Esophagus squamous epithelium (tissue), 5 donors: ENCODE measurements around the gene ZNF280A. TPM values are rescaled to one million over a fixed set of nuclear protein-coding genes. Genes with fewer than 3 reads are reported as not detected.

Experiments used
- DNase-seq: peaks from one replicate; lab custom pipeline; 2025; lab: John Stamatoyannopoulos, UW
- H3K27ac ChIP-seq, 4 donors: fragments of 200-600 bp; sonication (generic); one replicate each; pipeline ENCODE4 v1.5.1; 2016 to 2019; ENCODE audit warnings: mild to moderate bottlenecking in 1 of 4
- H3K27me3 ChIP-seq, 4 donors: fragments of 200-600 bp; sonication (generic); 1 replicate in 3 of 4; 2 replicates in 1 of 4; pipeline versions ENCODE4 v1.5.1 to v1.6.0; 2017 to 2021; ENCODE audit warnings: antibody characterized with exemption in 1 of 4
- H3K36me3 ChIP-seq, 3 donors: fragments of 200-600 bp; sonication (generic); one replicate each; pipeline ENCODE4 v1.5.1; 2016 to 2019
- H3K4me1 ChIP-seq, 3 donors: fragments of 200-600 bp; sonication (generic); one replicate each; pipeline ENCODE4 v1.5.1; 2017 to 2019
- H3K4me3 ChIP-seq, 4 donors: fragments of 200-600 bp; sonication (generic); 1 replicate in 3 of 4; 2 replicates in 1 of 4; pipeline ENCODE4 v1.5.1; 2016 to 2019; ENCODE audit warnings: mild to moderate bottlenecking in 2 of 4, moderate library complexity in 1 of 4
- H3K9me3 ChIP-seq, 3 donors: fragments of 200-600 bp; sonication (generic); one replicate each; pipeline ENCODE4 v1.5.1; 2016 to 2019
- CTCF ChIP-seq, 6 experiments: fragments of 450-650 bp in 4 of 6; fragments of 200-600 bp in 2 of 6; sonication (generic) in 2 of 6; IDR thresholded peaks; one replicate each; pipeline ENCODE4 v1.5.1; 2016 to 2019; ENCODE audit warnings: antibody characterized with exemption in 6 of 6, mild to moderate bottlenecking in 4 of 6, moderate library complexity in 4 of 6
- POLR2A ChIP-seq, 4 donors: fragments of 450-650 bp; IDR thresholded peaks; one replicate each; pipeline ENCODE4 v1.6.1; 2017; ENCODE audit warnings: antibody characterized with exemption in 4 of 4, mild to moderate bottlenecking in 4 of 4, moderate library complexity in 3 of 4
- WGBS, 2 donors: methylation state at CpG; one replicate each; pipeline ENCODE4 v1.1.5; 2018; 5-methylcytosine and 5-hydroxymethylcytosine counted together
- intact Hi-C: fragments of 100-400 bp; cut with DNase I; formaldehyde crosslinking; loops from one replicate; pipeline ENCODE4 v1.15.0; 2022
- total RNA-seq, 4 donors: library from RNA; depleted of rRNA; stranded (reverse); fragments of >200 nt; gene quantifications; one replicate each; pipeline ENCODE4 v1.1.0, GENCODE V29; 2016
- donor health status: DM: yes; HTN: yes; CAD: no.

ZNF280A gene
- total RNA-seq, 4 donors from 2014 or later: not detected

GRCh38 chr22:22558071-22558971 lies 38.3 kb upstream of the ZNF280A start:
- Histone ChIP-seq H3K27me3 (no peaks in the 10 kb centered on the region), H3K9me3 (no peaks in the 10 kb centered on the region), H3K4me1 (no peaks in the 10 kb centered on the region), H3K27ac (no peak overlapping the region), H3K4me3 (no peak overlapping the region), H3K36me3 (no peaks in the 10 kb centered on the region)
- DNase-seq: no peak
- no peak for TF ChIP-seq CTCF (IDR thresholded peaks at IDR 0.05)
- TF ChIP-seq POLR2A (IDR thresholded peaks at IDR 0.05): no peak
- intact Hi-C loops: no loop called here
- WGBS, 2 donors: 82 to 91% methylated on average over 11 to 12 of the region's 25 CpGs

GRCh38 chr22:22556995-22557925 lies 37.2 kb upstream of the ZNF280A start:
- DNase-seq: no peak
- H3K9me3 ChIP-seq: no peaks in the 10 kb centered on the region
- no peak for TF ChIP-seq CTCF (IDR thresholded peaks at IDR 0.05)
- no peaks in the 10 kb centered on the region for H3K4me1 ChIP-seq
- no peaks in the 10 kb centered on the region for H3K27me3 ChIP-seq
- H3K27ac ChIP-seq: no peak overlapping the region
- intact Hi-C loops: no loop called here
- H3K36me3 ChIP-seq: no peaks in the 10 kb centered on the region
- WGBS, 2 donors: 90 to 97% methylated on average over 12 to 15 of the region's 38 CpGs
- no peak overlapping the region for H3K4me3 ChIP-seq

- intact Hi-C loops: no loop called here
- TF ChIP-seq CTCF (IDR thresholded peaks at IDR 0.05) (no peak), POLR2A (IDR thresholded peaks at IDR 0.05) (no peak)
- H3K9me3 ChIP-seq: no peaks in the 10 kb centered on the region
- H3K27ac ChIP-seq: no peak overlapping the region
- 78 to 83% methylated on average over 9 of the region's 14 CpGs for WGBS, 2 donors
- H3K36me3 ChIP-seq: no peaks in the 10 kb centered on the region
- H3K4me3 ChIP-seq: no peak overlapping the region
- H3K27me3 ChIP-seq: no peaks in the 10 kb centered on the region
- DNase-seq: no peak
- H3K4me1 ChIP-seq: no peaks in the 10 kb centered on the region
Measured at GRCh38 chr22:22556578-22556977, 36.5 kb upstream of the ZNF280A start.

- DNase-seq: no peak
- no peaks in the 10 kb centered on the region for H3K4me1 ChIP-seq
- no peaks in the 10 kb centered on the region for H3K9me3 ChIP-seq
- WGBS, 2 donors: 86 to 89% methylated on average over 8 to 9 of the region's 9 CpGs
- no peak overlapping the region for H3K4me3 ChIP-seq
- no peaks in the 10 kb centered on the region for H3K27me3 ChIP-seq
- H3K27ac ChIP-seq: no peak overlapping the region
- TF ChIP-seq CTCF (IDR thresholded peaks at IDR 0.05): no peak
- no peak for TF ChIP-seq POLR2A (IDR thresholded peaks at IDR 0.05)
- intact Hi-C loops: no loop called here
- H3K36me3 ChIP-seq: no peaks in the 10 kb centered on the region
Measured at GRCh38 chr22:22555596-22555995, 35.5 kb upstream of the ZNF280A start.
